Stimulated activated CD8-positive, alpha-beta memory T cell treated with anti-CD3 and anti-CD28 coated beads, Interleukin-7, amount 100 ng/mL, for 48 hours (primary cell): ENCODE measurements around the gene EIF3D.

Experiments
- DNase-seq, 2 donors: peaks; one replicate each; pipeline ENCODE4 v3.0.0-alpha.2; 2020; ENCODE audit warnings: low read depth in 1 of 2; ENCODE audit errors: extremely low read depth in 1 of 2

EIF3D gene

GRCh38 chr22:36467946-36468345 lies 61.0 kb downstream of the EIF3D start:
- no peak for DNase-seq

GRCh38 chr22:36467042-36467810 lies 61.7 kb downstream of the EIF3D start:
- no peak for DNase-seq

- DNase-seq, result no peak
Measured at GRCh38 chr22:36466258-36466657, 62.7 kb downstream of the EIF3D start.

DNA sequence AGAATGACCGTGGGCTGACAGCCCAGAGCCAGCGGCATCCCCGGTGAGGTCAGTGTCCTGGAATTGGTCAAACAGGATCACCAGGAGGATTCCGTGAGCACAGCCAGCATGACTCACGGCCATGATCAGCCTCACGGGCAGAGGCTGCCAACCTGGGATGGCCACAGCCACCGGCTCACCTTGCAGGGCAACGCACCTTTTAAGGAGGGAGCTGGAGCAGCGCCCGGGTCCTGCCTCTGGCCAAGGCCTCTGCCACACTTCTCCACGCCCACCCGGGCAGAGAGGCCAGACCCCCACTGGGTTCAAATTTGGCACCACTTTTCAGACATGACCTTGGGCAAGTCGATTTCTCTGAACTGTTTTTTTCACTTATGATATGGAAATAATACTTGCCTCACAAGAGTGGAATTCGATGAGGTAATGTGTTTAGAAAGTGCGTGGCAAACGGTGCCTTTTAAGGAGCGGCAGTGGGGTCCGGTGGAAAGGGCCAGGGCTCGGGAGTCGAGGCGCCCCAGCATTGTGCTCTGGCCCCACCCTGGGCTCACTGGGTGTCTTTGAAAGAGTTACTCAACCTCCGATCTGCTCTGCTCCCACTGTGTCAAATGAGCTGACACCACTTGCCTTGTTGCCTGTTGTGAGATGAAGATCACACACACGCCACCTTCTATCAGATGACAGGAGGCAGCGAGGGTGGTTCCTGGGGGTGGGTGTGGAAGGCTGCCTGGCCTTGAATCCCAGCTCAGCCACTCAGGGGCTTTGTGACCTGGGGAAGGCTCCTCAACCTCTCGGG lies 63.5 kb downstream of the EIF3D start:
- no peak for DNase-seq

- no peak for DNase-seq
Measured at GRCh38 chr22:36464715-36465231, 64.2 kb downstream of the EIF3D start.

DNA sequence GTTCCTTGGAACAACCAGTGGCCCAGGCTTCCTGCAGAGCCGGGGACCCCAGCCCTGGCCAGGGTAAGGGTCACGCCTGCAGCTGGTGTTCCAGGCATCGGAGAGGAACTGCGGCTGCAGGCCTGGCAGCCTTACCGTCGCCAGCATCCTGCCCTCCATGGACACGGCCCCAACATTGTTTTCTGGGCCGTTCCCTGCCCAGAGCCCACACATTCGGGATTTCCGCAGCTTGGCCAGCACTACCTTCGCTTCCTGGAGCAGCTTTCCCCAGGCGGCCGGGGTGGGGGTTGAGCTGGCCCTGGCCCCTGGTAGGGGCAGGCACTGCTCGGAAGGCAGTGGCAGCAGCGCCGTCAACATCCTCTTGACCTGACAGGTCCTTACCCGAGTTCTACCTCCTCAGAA lies 65.2 kb downstream of the EIF3D start:
- no peak for DNase-seq

DNA sequence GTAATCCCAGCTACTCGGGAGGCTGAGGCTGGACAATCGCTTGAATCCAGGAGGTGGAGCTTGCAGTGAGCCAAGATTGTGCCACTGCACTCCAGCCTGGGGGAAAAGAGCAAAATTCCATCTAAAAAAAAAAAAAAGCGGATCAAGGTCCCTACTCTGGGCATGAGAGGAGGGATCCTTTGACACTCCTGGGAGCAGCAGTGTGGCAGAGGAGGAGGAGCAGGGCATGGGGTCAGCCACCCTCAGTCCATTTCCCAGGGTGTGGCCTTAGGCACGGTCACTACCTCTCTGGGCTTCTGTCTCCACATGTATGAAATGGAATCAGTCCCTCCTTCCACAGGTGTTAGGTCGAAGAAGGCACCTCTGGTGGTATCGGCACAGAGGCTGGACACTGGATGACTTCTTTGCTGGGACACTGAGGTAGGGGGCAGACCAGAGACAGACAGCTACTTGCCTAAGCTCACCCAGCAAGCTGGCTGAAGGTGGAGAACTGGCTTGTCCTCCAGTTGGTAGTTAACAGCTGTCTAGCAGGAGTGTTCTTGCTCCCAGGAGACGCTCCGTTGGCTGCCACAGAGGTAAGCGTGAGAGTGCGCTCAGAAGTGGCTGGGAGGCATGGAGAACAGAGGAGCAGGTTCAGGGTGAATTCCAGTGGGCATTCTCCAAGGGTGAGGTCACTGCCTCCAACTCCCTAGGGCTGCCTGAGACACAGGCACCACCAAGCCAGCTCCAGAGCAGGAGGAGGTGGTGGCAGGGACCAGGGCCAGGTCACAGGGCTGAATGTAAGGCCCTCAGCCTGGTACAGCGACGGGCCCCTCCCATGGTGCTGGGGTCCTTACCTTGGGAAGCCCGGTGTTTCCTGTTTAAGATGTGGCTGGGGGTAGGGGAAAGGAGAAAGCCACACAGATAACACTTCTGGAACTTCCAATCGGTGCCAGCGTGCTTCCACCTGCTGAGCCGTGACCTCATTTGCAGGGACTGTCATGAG lies 67.0 kb downstream of the EIF3D start:
- DNase-seq, result no peak
